Iris pigment epithelial cell (primary cell): ENCODE results near the gene CYP4F22.
"Not testable (repeated sequence)": the region's sequence is repeated elsewhere in the genome, so short reads cannot be mapped to it uniquely, and the experiment has no call there.

Experiments used
- DNase-seq: peaks from one replicate; pipeline ENCODE4 v3.0.0-alpha.2; 2011; ENCODE audit warnings: low read depth

CYP4F22 gene

DNA sequence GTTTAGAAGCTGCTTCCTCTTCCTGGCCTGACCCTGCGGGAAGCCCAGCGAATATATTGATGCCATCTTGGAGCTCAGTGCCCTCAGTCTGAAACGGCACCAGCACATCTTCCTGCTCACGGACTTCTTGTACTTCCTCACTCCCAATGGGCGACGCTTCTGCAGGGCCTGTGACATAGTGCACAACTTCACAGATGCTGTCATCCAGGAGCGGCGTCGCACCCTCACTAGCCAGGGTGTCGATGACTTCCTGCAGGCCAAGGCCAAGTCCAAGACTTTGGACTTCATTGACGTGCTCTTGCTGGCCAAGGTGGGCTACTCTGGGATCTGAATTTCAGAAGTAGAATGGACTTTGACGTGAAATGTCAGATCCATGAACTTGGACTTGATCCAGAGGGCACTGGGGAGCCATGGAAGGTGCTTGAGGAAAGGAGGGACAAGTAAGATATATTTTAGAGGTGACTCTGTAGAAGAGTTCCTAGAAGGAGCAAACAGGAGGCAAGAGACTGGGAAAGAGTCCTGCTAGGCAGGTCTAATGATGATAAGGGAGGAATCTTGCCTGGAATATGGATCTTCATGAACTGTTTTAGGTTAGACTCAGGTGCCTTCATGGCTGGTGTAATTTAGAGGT, 68.3 kb downstream of the CYP4F22 start:
- DNase-seq, result no peak

DNA sequence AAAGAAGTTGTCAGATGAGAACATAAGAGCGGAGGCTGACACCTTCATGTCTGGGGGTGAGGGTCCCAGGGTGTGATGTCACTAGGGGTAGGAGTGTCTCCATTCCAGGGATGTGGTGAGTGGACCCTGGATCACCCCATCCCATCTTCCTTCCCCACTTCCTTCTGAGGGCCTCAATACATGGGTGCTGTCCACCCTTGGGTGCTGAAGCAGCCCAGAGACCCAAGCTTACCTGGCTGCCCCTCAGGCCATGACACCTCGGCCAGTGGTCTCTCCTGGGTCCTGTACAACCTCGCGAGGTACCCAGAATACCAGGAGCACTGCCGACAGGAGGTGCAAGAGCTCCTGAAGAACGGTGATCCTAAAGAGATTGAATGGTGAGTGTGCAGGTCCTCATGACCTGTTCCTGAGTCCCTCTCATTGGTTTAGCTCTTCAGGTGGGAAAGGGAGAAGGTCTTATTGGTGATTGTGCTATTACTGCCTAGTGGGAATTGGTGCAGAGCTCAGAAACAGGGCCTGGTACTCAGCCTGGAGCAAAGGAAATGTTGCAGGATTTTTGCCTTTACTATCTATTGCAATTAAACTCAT, 69.0 kb downstream of the CYP4F22 start:
- no peak for DNase-seq

DNA sequence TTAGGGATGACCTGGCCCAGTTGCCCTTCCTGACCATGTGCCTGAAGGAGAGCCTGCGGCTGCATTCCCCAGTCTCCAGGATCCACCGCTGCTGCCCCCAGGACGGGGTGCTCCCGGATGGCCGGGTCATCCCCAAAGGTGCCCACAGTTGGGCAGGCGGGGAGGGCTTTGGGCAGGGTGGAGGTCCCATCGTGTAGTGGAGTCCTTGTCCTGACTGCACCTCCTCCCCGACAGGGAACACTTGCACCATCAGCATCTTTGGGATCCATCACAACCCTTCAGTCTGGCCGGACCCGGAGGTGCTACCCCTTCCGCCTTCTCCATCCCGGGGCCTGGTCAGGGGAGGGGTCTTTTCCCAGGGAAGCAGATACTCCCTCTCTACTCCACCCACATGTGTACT, 75.0 kb downstream of the CYP4F22 start:
- no peak for DNase-seq

DNA sequence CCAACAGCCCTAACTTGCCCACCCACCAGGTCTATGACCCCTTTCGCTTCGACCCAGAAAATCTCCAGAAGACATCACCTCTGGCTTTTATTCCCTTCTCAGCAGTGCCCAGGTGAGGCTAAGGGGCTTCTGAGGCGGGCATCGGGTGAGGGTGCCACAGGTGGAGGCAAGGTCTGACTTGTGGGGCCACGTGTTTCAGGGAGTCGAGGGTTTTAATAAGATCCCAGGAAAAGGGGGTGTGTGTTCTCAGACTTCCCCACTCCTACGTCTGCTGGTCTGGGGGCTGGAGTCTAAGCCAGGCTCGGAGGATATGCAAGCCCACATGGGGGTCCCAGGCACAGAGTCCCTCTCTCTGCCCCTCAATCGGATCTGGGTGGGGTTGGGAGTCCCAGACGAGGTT, 75.8 kb downstream of the CYP4F22 start:
- no peak for DNase-seq

DNA sequence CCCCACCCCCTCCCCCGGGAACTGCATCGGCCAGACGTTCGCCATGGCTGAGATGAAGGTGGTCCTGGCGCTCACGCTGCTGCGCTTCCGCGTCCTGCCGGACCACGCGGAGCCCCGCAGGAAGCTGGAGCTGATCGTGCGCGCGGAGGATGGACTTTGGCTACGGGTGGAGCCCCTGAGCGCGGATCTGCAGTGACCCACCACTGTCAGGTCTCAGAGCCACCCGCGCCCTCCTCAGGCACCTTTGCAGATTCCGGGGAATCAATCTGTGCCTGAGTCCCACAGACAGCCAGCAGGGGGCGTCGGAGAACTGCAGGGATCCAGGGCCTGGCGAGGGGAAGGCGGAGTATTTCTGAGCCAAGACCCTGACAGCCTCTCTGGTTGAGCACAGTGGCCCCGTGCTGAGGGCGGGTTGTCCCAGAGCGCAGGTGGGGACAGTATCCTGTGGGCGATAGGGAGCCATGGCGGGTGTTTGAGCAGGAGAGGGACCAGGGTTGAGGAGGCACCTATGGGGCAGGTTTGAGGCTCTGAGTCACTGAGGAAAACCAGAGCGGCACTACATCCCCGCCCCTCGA, 76.3 kb downstream of the CYP4F22 start:
- DNase-seq, result peak; percentile 45

DNA sequence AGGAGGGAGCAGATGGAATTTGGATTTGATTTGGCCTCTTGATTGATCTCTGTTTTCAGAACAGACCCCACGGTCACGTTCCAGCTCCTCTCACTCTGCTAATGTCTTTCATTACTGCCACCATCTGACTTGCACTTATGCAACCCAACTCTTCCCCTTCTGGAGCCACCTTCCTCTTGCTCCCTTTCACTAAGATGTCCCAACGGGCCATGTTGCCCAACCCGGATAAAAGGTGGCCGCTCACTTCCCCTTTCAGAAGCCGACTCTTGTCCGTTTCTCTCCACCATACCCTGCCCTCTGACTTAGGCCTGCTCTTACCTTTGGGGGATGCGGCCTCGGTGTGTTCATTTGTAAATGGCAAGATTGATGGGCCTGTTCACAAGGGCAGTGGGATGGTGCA, 79.3 kb downstream of the CYP4F22 start:
- DNase-seq, result no peak

DNA sequence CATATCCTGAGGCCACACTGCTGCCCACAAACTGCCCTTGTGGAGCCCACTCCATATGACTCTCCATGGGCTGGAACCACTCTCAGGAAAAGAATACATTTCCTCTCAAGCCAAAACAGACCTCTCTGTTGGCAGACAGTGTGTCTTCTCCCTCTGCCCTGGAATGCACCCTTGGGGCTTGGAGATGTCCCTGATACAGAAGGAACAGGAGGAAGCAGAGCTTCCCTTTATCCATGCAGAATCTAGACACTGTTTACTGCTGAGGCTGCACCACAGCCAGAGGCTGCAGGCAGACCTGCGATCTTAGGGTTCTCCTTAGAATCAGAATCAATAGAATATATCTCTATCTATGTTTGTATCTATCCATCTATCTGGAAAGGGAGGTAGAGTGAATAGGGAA, 79.9 kb downstream of the CYP4F22 start:
- no peak for DNase-seq

DNA sequence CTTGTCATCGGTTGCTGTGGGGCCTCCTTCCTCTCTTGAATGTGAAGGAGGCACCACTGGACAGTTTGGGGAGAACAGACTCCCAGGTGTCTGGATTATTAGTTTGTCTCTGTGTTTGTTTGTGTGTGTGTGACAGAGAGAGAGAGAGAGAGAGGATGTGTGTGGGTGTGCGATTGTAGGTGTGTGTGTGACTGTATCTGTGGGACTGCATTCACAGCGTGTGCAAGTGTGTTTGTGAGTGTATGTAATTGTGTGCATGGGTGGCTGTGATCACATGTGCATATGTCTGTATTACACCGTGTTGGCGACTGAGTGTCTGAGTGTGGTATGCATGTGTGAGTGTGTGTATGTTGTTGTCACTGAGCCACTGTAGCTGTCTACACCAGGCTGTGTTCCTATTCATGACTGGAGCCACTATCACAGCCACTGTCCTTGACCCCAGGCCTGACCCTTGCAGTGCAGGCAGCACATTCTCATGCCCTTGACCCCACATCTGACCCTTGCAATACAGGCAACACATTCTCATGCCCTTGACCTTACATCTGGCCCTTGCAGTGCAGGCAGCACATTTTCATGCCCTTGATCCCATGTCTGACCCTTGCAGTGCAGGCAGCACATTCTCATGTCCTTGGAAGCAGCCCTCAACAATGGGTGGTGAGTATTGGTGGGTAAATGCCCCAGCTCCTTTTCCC, 81.6 kb downstream of the CYP4F22 start:
- DNase-seq, result no peak

DNA sequence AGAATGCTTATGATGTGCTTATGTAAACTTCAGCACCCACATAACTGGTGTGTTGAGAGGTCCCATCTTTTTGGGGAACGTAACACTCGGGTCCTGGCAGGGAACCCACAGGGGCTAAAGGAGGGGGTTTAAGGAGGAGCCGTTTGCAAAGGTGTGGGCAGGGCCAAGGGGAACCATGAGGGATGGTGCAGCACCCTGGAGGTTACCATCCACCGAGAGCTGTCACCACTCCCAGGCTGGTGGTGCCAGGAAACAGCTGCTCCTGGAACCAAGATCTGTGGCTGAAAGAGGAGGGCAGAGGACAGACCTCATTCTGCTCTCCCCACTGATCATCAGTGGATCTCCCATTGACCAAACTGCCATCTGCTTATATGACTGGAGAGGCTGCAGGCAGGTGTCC, 83.5 kb downstream of the CYP4F22 start:
- DNase-seq, result no peak

DNA sequence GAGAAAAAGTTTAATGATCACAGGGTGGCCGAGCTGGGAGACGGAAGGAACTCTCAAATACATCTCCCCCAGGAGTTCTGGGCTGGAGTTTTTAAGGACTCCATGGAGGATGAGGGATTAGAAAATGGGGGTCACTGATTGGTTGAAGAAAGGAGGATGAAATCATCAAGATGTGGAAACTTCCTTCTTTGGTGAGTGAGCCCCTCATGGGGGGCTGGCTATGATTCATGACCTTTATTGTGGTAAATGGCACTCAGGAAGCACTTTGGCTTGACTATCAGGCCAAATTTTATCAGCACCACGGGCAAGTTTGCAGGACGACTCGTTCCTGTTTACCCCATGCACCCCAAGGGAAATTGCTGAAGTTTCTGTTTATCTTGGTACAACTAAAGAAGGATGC, 84.2 kb downstream of the CYP4F22 start:
- not testable (repeated sequence) for DNase-seq

DNA sequence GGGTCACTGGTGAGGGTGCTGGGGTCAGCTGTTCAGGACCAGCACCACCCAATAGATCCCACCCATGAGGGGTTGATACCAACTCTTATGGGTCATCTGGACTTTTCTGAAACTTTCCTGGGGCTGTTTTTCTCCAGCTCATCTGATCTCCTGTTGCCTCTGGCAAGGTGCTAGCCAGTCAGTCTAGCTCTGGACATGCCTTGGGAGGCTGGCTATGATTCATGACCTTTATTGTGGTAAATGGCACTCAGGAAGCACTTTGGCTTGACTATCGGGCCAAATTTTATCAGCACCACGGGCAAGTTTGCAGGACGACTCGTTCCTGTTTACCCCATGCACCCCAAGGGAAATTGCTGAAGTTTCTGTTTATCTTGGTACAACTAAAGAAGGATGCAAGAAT, 85.4 kb downstream of the CYP4F22 start:
- not testable (repeated sequence) for DNase-seq

DNA sequence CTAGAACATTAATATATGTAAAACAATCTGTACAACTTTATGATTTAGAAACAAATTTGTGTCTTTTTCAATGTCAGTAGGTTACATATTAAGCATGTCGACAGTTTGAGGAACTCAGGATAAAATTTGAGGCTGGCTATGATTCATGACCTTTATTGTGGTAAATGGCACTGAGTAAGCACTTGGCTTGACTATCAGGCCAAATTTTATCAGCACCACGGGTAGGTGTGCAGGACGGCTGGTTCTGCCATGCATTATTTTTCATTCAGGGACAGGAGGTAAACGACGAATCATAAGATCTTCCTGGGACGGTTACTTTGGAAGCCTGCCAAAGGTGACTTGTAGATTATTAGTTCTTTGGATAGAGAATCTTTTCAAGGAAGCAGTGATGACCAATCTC, 86.7 kb downstream of the CYP4F22 start:
- DNase-seq, result no peak
